Caco-2 (cell line): ENCODE data around the gene CCR9. TPM values are rescaled to one million over a fixed set of nuclear protein-coding genes. Genes with fewer than 3 reads are reported as not detected.

Source experiments
- BruUV-seq: library from RNA; stranded (reverse); fragments of 400-500 nt; replicated peaks from 2 replicates; lab custom pipeline; 2021; lab: Mats Ljungman, UMichigan
- CTCF ChIA-PET: fragments of 300-600 bp; sonication (Branson Sonifier 250); formaldehyde crosslinking; loops from one replicate; lab custom pipeline; 2022; ENCODE audit warnings: antibody characterized with exemption; lab: Charles Lee
- POLR2A ChIA-PET: fragments of 300-600 bp; sonication (Branson Sonifier 250); formaldehyde crosslinking; loops from one replicate; lab custom pipeline; 2022; ENCODE audit warnings: antibody characterized with exemption; lab: Charles Lee
- DNase-seq, 2 experiments: peaks; one replicate each; pipeline versions ENCODE4 v3.0.0 to v3.0.0-alpha.2; 2020 to 2022
- H3K27me3 ChIP-seq: replicated peaks from 2 replicates; pipeline ENCODE4 v1.6.0; 2011; ENCODE audit warnings: low read length; ENCODE audit not compliant: control insufficient read depth, insufficient read depth
- H3K36me3 ChIP-seq: 2 replicates; pipeline ENCODE4 v1.5.1; 2011; ENCODE audit warnings: low read length; ENCODE audit not compliant: control insufficient read depth, insufficient read depth
- H3K4me1 ChIP-seq: fragments of 250-450 bp; sonication (Bioruptor Pico); 2 replicates; pipeline ENCODE4 v1.5.1; 2020; ENCODE audit warnings: mild to moderate bottlenecking
- H3K4me3 ChIP-seq: 2 replicates; pipeline ENCODE4 v1.5.1; 2011; ENCODE audit warnings: low read depth, mild to moderate bottlenecking, control low read depth, low read length
- H3K9me3 ChIP-seq: fragments of 250-450 bp; sonication (Bioruptor Pico); 2 replicates; pipeline ENCODE4 v1.5.1; 2020; ENCODE audit warnings: mild to moderate bottlenecking, moderate library complexity
- H3K27ac Mint-ChIP-seq: one replicate; pipeline ENCODE4 v1.8.0; 2022; ENCODE audit warnings: mixed read lengths; ENCODE audit not compliant: unreplicated experiment
- H3K27me3 Mint-ChIP-seq: one replicate; pipeline ENCODE4 v1.8.0; 2022; ENCODE audit warnings: mixed read lengths; ENCODE audit not compliant: insufficient read depth, unreplicated experiment
- H3K36me3 Mint-ChIP-seq: one replicate; pipeline ENCODE4 v1.8.0; 2022; ENCODE audit warnings: mild to moderate bottlenecking, mixed read lengths; ENCODE audit not compliant: insufficient read depth, unreplicated experiment
- H3K4me1 Mint-ChIP-seq: one replicate; pipeline ENCODE4 v1.8.0; 2022; ENCODE audit warnings: low read depth, mixed read lengths; ENCODE audit not compliant: unreplicated experiment
- H3K4me3 Mint-ChIP-seq: one replicate; pipeline ENCODE4 v1.8.0; 2022; ENCODE audit warnings: mild to moderate bottlenecking, moderate library complexity, mixed read lengths; ENCODE audit not compliant: unreplicated experiment
- H3K9me3 Mint-ChIP-seq: one replicate; pipeline ENCODE4 v1.8.0; 2022; ENCODE audit warnings: mixed read lengths; ENCODE audit not compliant: unreplicated experiment
- intact Hi-C: fragments of 100-400 bp; cut with micrococcal nuclease; formaldehyde crosslinking; loops from one replicate; pipeline ENCODE4 v1.10.0; 2022; ENCODE audit not compliant: unreplicated experiment
- total RNA-seq: library from RNA; stranded (reverse); gene quantifications from 2 replicates; pipeline ENCODE4 v1.2.3, GENCODE V29; 2022
- TF ChIP-seq, protein P1 (sequence below), 2 experiments: fragments of 200-600 bp in 1 of 2; IDR thresholded peaks; 1 replicate in 1 of 2; 2 replicates in 1 of 2; pipeline versions ENCODE4 v1.5.1 to v1.8.0; 2011 to 2022; ENCODE audit warnings: antibody characterized with exemption in 1 of 2, control low read depth in 1 of 2, inconsistent platforms in 1 of 2, low read depth in 1 of 2, low read length in 1 of 2, mild to moderate bottlenecking in 1 of 2, moderate library complexity in 1 of 2; ENCODE audit not compliant: insufficient read depth in 1 of 2, severe bottlenecking in 1 of 2, unreplicated experiment in 1 of 2

The CCR9 gene
- total RNA-seq, 1 experiment from 2014 or later = not detected

DNA sequence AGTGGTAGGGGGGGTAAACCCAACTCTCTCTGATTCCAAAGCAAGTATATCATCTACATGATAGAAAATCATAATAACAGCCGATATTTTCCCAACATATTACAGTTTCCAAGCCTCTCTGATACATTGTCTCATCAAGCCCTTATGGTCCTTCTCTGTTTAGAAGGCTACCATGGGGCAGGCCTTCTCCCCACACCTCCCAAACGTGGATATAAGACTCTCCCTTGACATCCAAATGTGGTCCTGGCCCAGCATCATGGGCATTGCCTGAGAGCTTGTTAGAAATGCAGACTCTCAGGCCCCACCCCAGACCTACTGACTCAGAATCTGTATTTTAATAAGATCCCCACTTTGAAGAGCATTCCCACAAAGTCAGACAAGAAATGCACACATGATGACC lies 17.7 kb upstream of the CCR9 start:
- no peaks in the 10 kb centered on the region for H3K36me3 ChIP-seq
- Mint-ChIP-seq H3K27me3 (no peaks in the 10 kb centered on the region), H3K36me3 (no peaks in the 10 kb centered on the region), H3K4me1 (peaks cover 7% of the 10 kb centered on the region), H3K4me3 (no peak overlapping the region), H3K9me3 (peaks cover 3% of the 10 kb centered on the region), H3K27ac (no peak overlapping the region)
- no peaks in the 10 kb centered on the region for H3K27me3 ChIP-seq
- ChIA-PET CTCF (no interaction called here), POLR2A (no interaction called here)
- no peak for DNase-seq
- no peak overlapping the region for H3K4me3 ChIP-seq
- BruUV-seq = no TSS peak
- intact Hi-C loops = no loop called here
- no peaks in the 10 kb centered on the region for H3K4me1 ChIP-seq
- TF ChIP-seq, protein P1, sequence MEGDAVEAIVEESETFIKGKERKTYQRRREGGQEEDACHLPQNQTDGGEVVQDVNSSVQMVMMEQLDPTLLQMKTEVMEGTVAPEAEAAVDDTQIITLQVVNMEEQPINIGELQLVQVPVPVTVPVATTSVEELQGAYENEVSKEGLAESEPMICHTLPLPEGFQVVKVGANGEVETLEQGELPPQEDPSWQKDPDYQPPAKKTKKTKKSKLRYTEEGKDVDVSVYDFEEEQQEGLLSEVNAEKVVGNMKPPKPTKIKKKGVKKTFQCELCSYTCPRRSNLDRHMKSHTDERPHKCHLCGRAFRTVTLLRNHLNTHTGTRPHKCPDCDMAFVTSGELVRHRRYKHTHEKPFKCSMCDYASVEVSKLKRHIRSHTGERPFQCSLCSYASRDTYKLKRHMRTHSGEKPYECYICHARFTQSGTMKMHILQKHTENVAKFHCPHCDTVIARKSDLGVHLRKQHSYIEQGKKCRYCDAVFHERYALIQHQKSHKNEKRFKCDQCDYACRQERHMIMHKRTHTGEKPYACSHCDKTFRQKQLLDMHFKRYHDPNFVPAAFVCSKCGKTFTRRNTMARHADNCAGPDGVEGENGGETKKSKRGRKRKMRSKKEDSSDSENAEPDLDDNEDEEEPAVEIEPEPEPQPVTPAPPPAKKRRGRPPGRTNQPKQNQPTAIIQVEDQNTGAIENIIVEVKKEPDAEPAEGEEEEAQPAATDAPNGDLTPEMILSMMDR (IDR thresholded peaks at IDR 0.05; ENCODE audit: insufficient read depth in 1 of 2, low read depth in 1 of 2, low read length in 1 of 2, severe bottlenecking in 1 of 2, unreplicated experiment in 1 of 2) = no peak
- H3K9me3 ChIP-seq = no peaks in the 10 kb centered on the region

DNA sequence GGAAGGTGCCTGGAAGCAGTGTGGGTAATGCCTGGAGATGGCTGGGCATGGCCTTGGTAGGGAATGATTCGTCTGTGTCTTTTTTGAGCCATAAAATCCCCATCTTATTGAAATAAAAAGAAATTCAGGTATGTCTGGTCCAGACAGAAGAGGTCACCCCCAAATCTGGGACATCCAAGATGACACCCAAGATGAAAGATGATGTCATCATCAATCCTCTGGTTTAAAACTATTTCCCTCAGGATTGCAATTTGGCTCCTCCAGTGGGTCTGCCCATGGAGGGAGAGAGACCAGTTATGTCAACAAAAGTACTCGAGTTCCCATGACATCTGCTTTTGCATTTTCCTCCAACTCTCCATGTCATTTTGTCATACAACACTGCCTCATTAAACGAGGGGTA lies 16.7 kb upstream of the CCR9 start:
- no peak overlapping the region for H3K4me3 Mint-ChIP-seq
- no peaks in the 10 kb centered on the region for H3K36me3 ChIP-seq
- ChIA-PET POLR2A (no interaction called here), CTCF (no interaction called here)
- no TSS peak for BruUV-seq
- H3K4me1 ChIP-seq = no peaks in the 10 kb centered on the region
- no peaks in the 10 kb centered on the region for H3K9me3 Mint-ChIP-seq
- H3K27me3 Mint-ChIP-seq = no peaks in the 10 kb centered on the region
- peaks cover 7% of the 10 kb centered on the region for H3K4me1 Mint-ChIP-seq
- no peaks in the 10 kb centered on the region for H3K36me3 Mint-ChIP-seq
- intact Hi-C loops = no loop called here
- H3K27ac Mint-ChIP-seq = no peak overlapping the region
- DNase-seq = no peak
- TF ChIP-seq, protein P1 (IDR thresholded peaks at IDR 0.05; ENCODE audit: insufficient read depth in 1 of 2, low read depth in 1 of 2, low read length in 1 of 2, severe bottlenecking in 1 of 2, unreplicated experiment in 1 of 2) = no peak
- H3K27me3 ChIP-seq = no peaks in the 10 kb centered on the region
- H3K9me3 ChIP-seq = no peaks in the 10 kb centered on the region
- no peak overlapping the region for H3K4me3 ChIP-seq

DNA sequence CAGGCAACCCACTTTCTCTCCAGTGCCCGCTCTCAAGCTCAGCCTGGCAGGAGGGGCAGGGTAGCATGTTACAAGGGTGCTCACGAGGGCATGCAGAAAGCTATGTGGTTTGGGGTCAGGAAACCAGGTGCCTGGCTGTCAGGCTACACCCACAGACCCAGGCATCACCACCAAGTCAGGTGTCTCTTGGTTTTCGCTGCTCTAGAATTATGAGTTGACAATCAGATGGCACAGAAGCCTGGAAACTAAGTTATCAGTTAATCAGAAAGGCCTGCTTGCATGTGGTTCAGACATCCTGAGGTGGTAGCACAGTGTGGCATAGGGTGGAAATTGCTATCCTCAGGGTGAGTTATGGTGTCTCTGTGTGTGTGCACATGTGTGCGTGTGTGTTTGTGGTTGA lies 16.2 kb upstream of the CCR9 start:
- intact Hi-C loops = no loop called here
- no peaks in the 10 kb centered on the region for H3K36me3 Mint-ChIP-seq
- H3K4me1 ChIP-seq = no peaks in the 10 kb centered on the region
- no TSS peak for BruUV-seq
- POLR2A ChIA-PET = no interaction called here
- H3K9me3 ChIP-seq = no peaks in the 10 kb centered on the region
- peaks cover 7% of the 10 kb centered on the region for H3K4me1 Mint-ChIP-seq
- CTCF ChIA-PET = no interaction called here
- no peak overlapping the region for H3K27ac Mint-ChIP-seq
- H3K4me3 Mint-ChIP-seq = no peak overlapping the region
- no peaks in the 10 kb centered on the region for H3K36me3 ChIP-seq
- TF ChIP-seq, protein P1 (IDR thresholded peaks at IDR 0.05; ENCODE audit: insufficient read depth in 1 of 2, low read depth in 1 of 2, low read length in 1 of 2, severe bottlenecking in 1 of 2, unreplicated experiment in 1 of 2) = no peak
- H3K4me3 ChIP-seq = no peak overlapping the region
- no peaks in the 10 kb centered on the region for H3K9me3 Mint-ChIP-seq
- no peaks in the 10 kb centered on the region for H3K27me3 Mint-ChIP-seq
- H3K27me3 ChIP-seq = no peaks in the 10 kb centered on the region
- no peak for DNase-seq
